HEK293 (cell line): Measurements from ENCODE around the gene EXOC2.

Experiments
- ATF2 ChIP-seq: fragments of 450-650 bp; formaldehyde crosslinking; IDR thresholded peaks from 2 replicates; pipeline ENCODE4 v1.5.1; 2016; ENCODE audit warnings: missing biosample characterization, missing genetic modification characterization, low read depth
- CTCF ChIP-seq: fragments of 450-650 bp; formaldehyde crosslinking; IDR thresholded peaks from 2 replicates; pipeline ENCODE4 v1.5.1; 2016; ENCODE audit warnings: missing biosample characterization, missing genetic modification characterization
- YY1 ChIP-seq: fragments of 450-650 bp; formaldehyde crosslinking; IDR thresholded peaks from 2 replicates; pipeline ENCODE4 v1.5.1; 2018; ENCODE audit warnings: missing biosample characterization, missing genetic modification characterization
- ZBTB11 ChIP-seq: fragments of 450-650 bp; formaldehyde crosslinking; conservative IDR thresholded peaks from 2 replicates; pipeline ENCODE4 v1.5.1; 2016; ENCODE audit warnings: low read depth, missing biosample characterization, missing genetic modification characterization
- ZEB2 ChIP-seq: fragments of 450-650 bp; formaldehyde crosslinking; IDR thresholded peaks from 2 replicates; pipeline ENCODE4 v1.5.1; 2016; ENCODE audit warnings: missing biosample characterization, missing genetic modification characterization
- ZNF354C ChIP-seq: fragments of 450-650 bp; formaldehyde crosslinking; IDR thresholded peaks from 2 replicates; pipeline ENCODE4 v1.5.1; 2016; ENCODE audit warnings: missing biosample characterization, missing genetic modification characterization, low read depth, borderline replicate concordance
- ZNF600 ChIP-seq: fragments of 450-650 bp; formaldehyde crosslinking; IDR thresholded peaks from 2 replicates; pipeline ENCODE4 v1.5.1; 2016; ENCODE audit warnings: missing biosample characterization, missing genetic modification characterization
- ZNF623 ChIP-seq: fragments of 450-650 bp; formaldehyde crosslinking; IDR thresholded peaks from 2 replicates; pipeline ENCODE4 v1.5.1; 2016; ENCODE audit warnings: missing biosample characterization, missing genetic modification characterization
- ZSCAN18 ChIP-seq: fragments of 450-650 bp; formaldehyde crosslinking; IDR thresholded peaks from 2 replicates; pipeline ENCODE4 v1.5.1; 2016; ENCODE audit warnings: missing biosample characterization, missing genetic modification characterization
- TF ChIP-seq, protein P1 (sequence below): fragments of 450-650 bp; formaldehyde crosslinking; IDR thresholded peaks from 2 replicates; pipeline ENCODE4 v1.5.1; 2016; ENCODE audit warnings: missing biosample characterization, missing genetic modification characterization

DNA sequence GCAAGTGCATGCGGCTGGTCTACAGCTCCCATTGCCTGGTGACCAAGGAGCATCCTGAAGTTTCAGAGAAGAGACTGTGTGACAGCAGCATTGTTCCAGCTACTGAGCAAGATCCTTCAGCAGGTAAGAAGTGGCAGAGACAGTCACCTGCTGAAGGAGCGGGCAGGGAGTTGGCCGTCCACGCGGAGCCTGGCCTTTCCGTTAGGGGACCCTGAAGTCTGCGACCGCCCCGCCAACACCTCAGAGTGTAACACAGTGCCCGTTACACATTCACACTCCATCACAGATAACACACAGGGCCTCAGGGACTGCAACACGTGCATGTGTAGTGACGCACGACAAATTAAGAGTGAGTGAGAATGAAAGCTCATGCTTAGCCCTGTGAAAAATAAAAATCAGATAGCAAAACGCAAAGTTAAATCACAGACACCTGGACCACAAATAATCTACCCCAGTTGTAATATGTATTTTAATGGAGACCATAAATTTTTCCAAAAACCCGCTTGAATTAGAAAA, 207.2 kb downstream of the EXOC2 start:
- TF ChIP-seq CTCF (tag by site-specific recombination) (no peak), ZEB2 (tag by site-specific recombination) (no peak), ZBTB11 (tag by site-specific recombination) (no peak), ZNF623 (tag by site-specific recombination) (no peak), YY1 (tag by site-specific recombination) (no peak), ZNF600 (tag by site-specific recombination) (no peak), ZSCAN18 (tag by site-specific recombination) (no peak), ATF2 (tag by site-specific recombination) (no peak), ZNF354C (no peak)
- TF ChIP-seq, protein P1, sequence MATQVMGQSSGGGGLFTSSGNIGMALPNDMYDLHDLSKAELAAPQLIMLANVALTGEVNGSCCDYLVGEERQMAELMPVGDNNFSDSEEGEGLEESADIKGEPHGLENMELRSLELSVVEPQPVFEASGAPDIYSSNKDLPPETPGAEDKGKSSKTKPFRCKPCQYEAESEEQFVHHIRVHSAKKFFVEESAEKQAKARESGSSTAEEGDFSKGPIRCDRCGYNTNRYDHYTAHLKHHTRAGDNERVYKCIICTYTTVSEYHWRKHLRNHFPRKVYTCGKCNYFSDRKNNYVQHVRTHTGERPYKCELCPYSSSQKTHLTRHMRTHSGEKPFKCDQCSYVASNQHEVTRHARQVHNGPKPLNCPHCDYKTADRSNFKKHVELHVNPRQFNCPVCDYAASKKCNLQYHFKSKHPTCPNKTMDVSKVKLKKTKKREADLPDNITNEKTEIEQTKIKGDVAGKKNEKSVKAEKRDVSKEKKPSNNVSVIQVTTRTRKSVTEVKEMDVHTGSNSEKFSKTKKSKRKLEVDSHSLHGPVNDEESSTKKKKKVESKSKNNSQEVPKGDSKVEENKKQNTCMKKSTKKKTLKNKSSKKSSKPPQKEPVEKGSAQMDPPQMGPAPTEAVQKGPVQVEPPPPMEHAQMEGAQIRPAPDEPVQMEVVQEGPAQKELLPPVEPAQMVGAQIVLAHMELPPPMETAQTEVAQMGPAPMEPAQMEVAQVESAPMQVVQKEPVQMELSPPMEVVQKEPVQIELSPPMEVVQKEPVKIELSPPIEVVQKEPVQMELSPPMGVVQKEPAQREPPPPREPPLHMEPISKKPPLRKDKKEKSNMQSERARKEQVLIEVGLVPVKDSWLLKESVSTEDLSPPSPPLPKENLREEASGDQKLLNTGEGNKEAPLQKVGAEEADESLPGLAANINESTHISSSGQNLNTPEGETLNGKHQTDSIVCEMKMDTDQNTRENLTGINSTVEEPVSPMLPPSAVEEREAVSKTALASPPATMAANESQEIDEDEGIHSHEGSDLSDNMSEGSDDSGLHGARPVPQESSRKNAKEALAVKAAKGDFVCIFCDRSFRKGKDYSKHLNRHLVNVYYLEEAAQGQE: no peak
